GM18505 (cell line): ENCODE data around the gene POU6F1.

ENCODE experiments used
- ATAC-seq: cut with Tn5 transposase; IDR thresholded peaks from one replicate; pipeline ENCODE4 v1.9.1; 2021; ENCODE audit not compliant: unreplicated experiment
- POLR2A ChIP-seq: IDR thresholded peaks from 4 replicates; pipeline ENCODE4 v1.6.1; 2011; ENCODE audit warnings: borderline replicate concordance; ENCODE audit not compliant: insufficient read depth, insufficient read length; ENCODE audit errors: extremely low read depth

POU6F1 gene

DNA sequence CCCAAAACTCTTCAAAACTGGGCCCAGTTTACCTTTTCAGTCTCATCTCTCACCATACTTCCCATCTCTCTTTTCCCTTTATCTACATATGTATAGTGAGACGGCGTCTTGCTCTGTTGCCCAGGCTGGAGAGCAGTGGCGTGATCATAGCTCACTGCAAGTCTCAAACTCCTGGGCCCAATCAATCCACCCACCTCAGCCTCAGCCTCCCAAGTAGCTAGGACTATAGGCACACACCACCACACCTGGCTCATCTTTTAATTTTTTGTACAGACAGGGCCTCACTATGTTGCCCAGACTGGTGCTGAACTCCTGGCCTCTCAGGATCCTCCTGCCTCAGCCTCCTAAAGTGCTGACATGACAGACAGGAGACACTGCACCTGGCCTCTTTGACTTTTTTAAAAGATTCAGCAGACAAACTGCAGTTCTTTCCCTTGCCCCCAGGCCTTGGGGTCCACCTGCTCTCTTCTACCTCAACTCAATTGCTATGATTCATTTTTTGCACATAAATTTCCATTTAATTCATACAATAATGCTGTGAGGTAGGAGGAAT is 78.5 kb downstream of the POU6F1 start:
- TF ChIP-seq POLR2A, result no peak
- no peak for ATAC-seq
